ENCODE measurements around the gene ZNF770. TPM values are rescaled to one million over a fixed set of nuclear protein-coding genes. Genes with fewer than 3 reads are reported as not detected.

The ZNF770 gene
- polyA plus RNA-seq, 1 donor (not counting 4 experiments of a cell fraction or from before 2014, with no cell fraction given): 35.9 TPM

- no peak for TF ChIP-seq CTCF (optimal IDR thresholded peaks at IDR 0.05 in 1 of 3, IDR thresholded peaks at IDR 0.05 in 1 of 3, conservative IDR thresholded peaks at IDR 0.05 in 1 of 3; ENCODE audit: extremely low read depth in 1 of 3, insufficient read depth in 2 of 3, low read length in 3 of 3)
- no peak for TF ChIP-seq EZH2 (IDR thresholded peaks at IDR 0.05; ENCODE audit: low read length)
- no peaks in the 10 kb centered on the region for H3K9me1 ChIP-seq (ENCODE audit: control insufficient read depth, extremely low read depth, insufficient read depth, low read length)
- H3K27me3 ChIP-seq (ENCODE audit: control insufficient read depth, extremely low read depth, insufficient read depth, low read length): no peaks in the 10 kb centered on the region
- dilution Hi-C loops (cut with MboI; ENCODE audit: extremely low pct_ligation_motif_present, low sequenced_read_pairs): no loop called here
- H3K4me1 ChIP-seq (ENCODE audit: control insufficient read depth, extremely low read depth, insufficient read depth, low read length): peaks cover 6% of the 10 kb centered on the region
- H3K4me3 ChIP-seq (ENCODE audit: control insufficient read depth in 2 of 3, extremely low read depth in 1 of 3, insufficient read depth in 2 of 3, low read depth in 1 of 3, low read length in 3 of 3): no peak overlapping the region
- H3K9ac ChIP-seq (ENCODE audit: control insufficient read depth, extremely low read depth, insufficient read depth, low read length): no peak overlapping the region
- no peaks in the 10 kb centered on the region for H3K79me2 ChIP-seq (ENCODE audit: control insufficient read depth, insufficient read depth, low read length)
- FAIRE-seq (no peak), DNase-seq (ENCODE audit: low read depth, low spot score) (no peak)
- H3K9me3 ChIP-seq (ENCODE audit: control insufficient read depth, low read depth, low read length): no peaks in the 10 kb centered on the region
- H3K27ac ChIP-seq (ENCODE audit: control insufficient read depth, insufficient read depth, low read length): no peak overlapping the region
- no peaks in the 10 kb centered on the region for H3K36me3 ChIP-seq (ENCODE audit: control insufficient read depth in 2 of 2, extremely low read depth in 1 of 2, insufficient read depth in 2 of 2, low read length in 2 of 2)
- H3K4me2 ChIP-seq (ENCODE audit: control insufficient read depth, extremely low read depth, insufficient read depth, low read depth, low read length): peak overlapping the region; percentile 32
- H4K20me1 ChIP-seq (ENCODE audit: control insufficient read depth, extremely low read depth, insufficient read depth, low read length): no peaks in the 10 kb centered on the region
- H2AFZ ChIP-seq (ENCODE audit: control insufficient read depth, low read length): no peak overlapping the region
Observed at GRCh38 chr15:35013370-35013769, 25.3 kb upstream of the ZNF770 start.

GRCh38 chr15:35007397-35007796 is 19.3 kb upstream of the ZNF770 start:
- Histone ChIP-seq H4K20me1 (ENCODE audit: control insufficient read depth, extremely low read depth, insufficient read depth, low read length) (no peaks in the 10 kb centered on the region), H3K27ac (ENCODE audit: control insufficient read depth, insufficient read depth, low read length) (no peak overlapping the region), H3K4me2 (ENCODE audit: control insufficient read depth, extremely low read depth, insufficient read depth, low read depth, low read length) (no peak overlapping the region), H3K9ac (ENCODE audit: control insufficient read depth, extremely low read depth, insufficient read depth, low read length) (no peak overlapping the region), H3K27me3 (ENCODE audit: control insufficient read depth, extremely low read depth, insufficient read depth, low read length) (no peaks in the 10 kb centered on the region), H3K9me3 (ENCODE audit: control insufficient read depth, low read depth, low read length) (no peaks in the 10 kb centered on the region), H3K9me1 (ENCODE audit: control insufficient read depth, extremely low read depth, insufficient read depth, low read length) (no peaks in the 10 kb centered on the region), H2AFZ (ENCODE audit: control insufficient read depth, low read length) (no peak overlapping the region), H3K4me3 (ENCODE audit: control insufficient read depth in 2 of 3, extremely low read depth in 1 of 3, insufficient read depth in 2 of 3, low read depth in 1 of 3, low read length in 3 of 3) (no peak overlapping the region), H3K36me3 (ENCODE audit: control insufficient read depth in 2 of 2, extremely low read depth in 1 of 2, insufficient read depth in 2 of 2, low read length in 2 of 2) (no peaks in the 10 kb centered on the region), H3K4me1 (ENCODE audit: control insufficient read depth, extremely low read depth, insufficient read depth, low read length) (no peaks in the 10 kb centered on the region), H3K79me2 (ENCODE audit: control insufficient read depth, insufficient read depth, low read length) (no peaks in the 10 kb centered on the region)
- dilution Hi-C loops (cut with MboI; ENCODE audit: extremely low pct_ligation_motif_present, low sequenced_read_pairs): no loop called here
- TF ChIP-seq CTCF (optimal IDR thresholded peaks at IDR 0.05 in 1 of 3, IDR thresholded peaks at IDR 0.05 in 1 of 3, conservative IDR thresholded peaks at IDR 0.05 in 1 of 3; ENCODE audit: extremely low read depth in 1 of 3, insufficient read depth in 2 of 3, low read length in 3 of 3): no peak
- TF ChIP-seq EZH2 (IDR thresholded peaks at IDR 0.05; ENCODE audit: low read length): no peak
- DNase-seq (ENCODE audit: low read depth, low spot score): no peak
- FAIRE-seq: no peak

Measured in keratinocyte (primary cell).